ENCODE results near the gene NUP210.

DNA sequence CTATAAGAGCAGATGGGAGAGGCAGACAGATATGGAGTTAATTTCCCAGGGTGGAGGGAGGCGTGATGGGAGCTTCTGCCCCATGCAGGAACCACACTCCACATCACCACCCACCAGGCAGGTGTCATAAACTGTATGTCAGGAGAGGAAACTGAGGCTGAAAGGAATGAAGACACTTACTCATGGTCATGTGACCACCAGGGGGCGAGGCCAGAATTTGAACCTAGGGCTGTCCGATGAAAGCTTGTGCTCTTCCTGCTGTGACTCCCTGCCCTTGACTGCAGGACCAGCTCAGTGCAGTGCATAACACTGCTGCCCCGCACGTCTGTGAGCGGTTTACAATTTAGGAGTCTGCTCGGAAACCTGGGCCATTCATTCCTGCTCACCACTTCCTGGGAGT lies 28.8 kb downstream of the NUP210 start:
- no peak for TF ChIP-seq FOXM1 (IDR thresholded peaks at IDR 0.05; ENCODE audit: borderline replicate concordance)
- no peak for TF ChIP-seq TARDBP (IDR thresholded peaks at IDR 0.05)
- TF ChIP-seq BHLHE40 (IDR thresholded peaks at IDR 0.05; ENCODE audit: borderline replicate concordance): no peak
- no peak for TF ChIP-seq FOXA1 (IDR thresholded peaks at IDR 0.05)
- no peak for TF ChIP-seq PKNOX1 (IDR thresholded peaks at IDR 0.05)
- no peak for TF ChIP-seq SP1 (IDR thresholded peaks at IDR 0.05)
- no peak for TF ChIP-seq NFRKB (IDR thresholded peaks at IDR 0.05)
- TF ChIP-seq FOXK2 (IDR thresholded peaks at IDR 0.05): no peak
- TF ChIP-seq SUZ12 (IDR thresholded peaks at IDR 0.05): no peak
- TF ChIP-seq L3MBTL2 (conservative IDR thresholded peaks at IDR 0.05): no peak
- TF ChIP-seq ELF4 (IDR thresholded peaks at IDR 0.05): no peak

All from HEK293T (cell line).